ENCODE measurements around the gene CDRT4. TPM values are rescaled to one million over a fixed set of nuclear protein-coding genes. Genes with fewer than 3 reads are reported as not detected.

Gene CDRT4
- total RNA-seq, 2 donors from 2014 or later, result 2.3 to 48.1 TPM

- DNase-seq (no peak), ATAC-seq (no peak)
- Histone ChIP-seq H3K27ac (no peak overlapping the region), H3K27me3 (no peaks in the 10 kb centered on the region), H3K36me3 (replicated peaks in 1 of 2; ENCODE audit: insufficient read depth in 1 of 2, low read depth in 2 of 2) (no peaks in the 10 kb centered on the region), H3K4me3 (no peak overlapping the region), H3K9me3 (no peaks in the 10 kb centered on the region), H3K4me1 (no peaks in the 10 kb centered on the region)
- no peak for TF ChIP-seq CTCF (IDR thresholded peaks at IDR 0.05)
- TF ChIP-seq POLR2A (IDR thresholded peaks at IDR 0.05), result no peak
- intact Hi-C loops (cut with DNase I), result no loop called here
Observed at GRCh38 chr17:15479703-15480102, 12.3 kb upstream of the CDRT4 start.

GRCh38 chr17:15478845-15479244, 11.4 kb upstream of the CDRT4 start:
- DNase-seq, result no peak
- intact Hi-C loops (cut with DNase I), result no loop called here
- WGBS, 2 donors, result 87 to 88% methylated on average over 5 of the region's 5 CpGs

GRCh38 chr17:15475631-15476354, 8.4 kb upstream of the CDRT4 start:
- 96 to 97% methylated on average over 8 of the region's 8 CpGs for WGBS, 2 donors
- intact Hi-C loops (cut with DNase I), result no loop called here

More at GRCh38 chr17:15478845-15479244, 11.4 kb upstream of the CDRT4 start:
- no peaks in the 10 kb centered on the region for H3K9me3 ChIP-seq
- no peaks in the 10 kb centered on the region for H3K27me3 ChIP-seq
- TF ChIP-seq POLR2A (IDR thresholded peaks at IDR 0.05) (no peak), CTCF (IDR thresholded peaks at IDR 0.05) (no peak)
- no peak for ATAC-seq
- H3K27ac ChIP-seq, result no peak overlapping the region
- H3K36me3 ChIP-seq (replicated peaks in 1 of 2; ENCODE audit: insufficient read depth in 1 of 2, low read depth in 2 of 2), result no peaks in the 10 kb centered on the region
- no peak overlapping the region for H3K4me3 ChIP-seq
- no peaks in the 10 kb centered on the region for H3K4me1 ChIP-seq

GRCh38 chr17:15472891-15473290, 5.5 kb upstream of the CDRT4 start:
- 63% methylated on average over 3 of the region's 3 CpGs for WGBS, 2 donors
- intact Hi-C loops (cut with DNase I), result no loop called here
- H3K27ac ChIP-seq, result no peak overlapping the region

More at GRCh38 chr17:15475631-15476354, 8.4 kb upstream of the CDRT4 start:
- DNase-seq (no peak), ATAC-seq (peak; percentile 35)
- Histone ChIP-seq H3K4me3 (no peak overlapping the region), H3K36me3 (replicated peaks in 1 of 2; ENCODE audit: insufficient read depth in 1 of 2, low read depth in 2 of 2) (no peaks in the 10 kb centered on the region), H3K27ac (no peak overlapping the region), H3K9me3 (no peaks in the 10 kb centered on the region), H3K4me1 (no peaks in the 10 kb centered on the region), H3K27me3 (no peaks in the 10 kb centered on the region)
- TF ChIP-seq CTCF (IDR thresholded peaks at IDR 0.05), result no peak
- TF ChIP-seq POLR2A (IDR thresholded peaks at IDR 0.05), result no peak

More at GRCh38 chr17:15472891-15473290, 5.5 kb upstream of the CDRT4 start:
- Histone ChIP-seq H3K36me3 (replicated peaks in 1 of 2; ENCODE audit: insufficient read depth in 1 of 2, low read depth in 2 of 2) (no peaks in the 10 kb centered on the region), H3K4me1 (no peaks in the 10 kb centered on the region), H3K9me3 (no peaks in the 10 kb centered on the region), H3K27me3 (no peaks in the 10 kb centered on the region), H3K4me3 (no peak overlapping the region)
- TF ChIP-seq POLR2A (IDR thresholded peaks at IDR 0.05) (no peak), CTCF (IDR thresholded peaks at IDR 0.05) (no peak)
- ATAC-seq, result no peak
- no peak for DNase-seq
